Fibroblast of upper back skin (primary cell): ENCODE measurements around the gene ASB12.

ENCODE experiments used
- DNase-seq: peaks from one replicate; pipeline ENCODE4 v3.0.0-alpha.2; 2013

The ASB12 gene

GRCh38 chrX:64184396-64184795 is 46.0 kb downstream of the ASB12 start:
- DNase-seq: no peak

GRCh38 chrX:64182208-64182607 is 48.2 kb downstream of the ASB12 start:
- DNase-seq: no peak

GRCh38 chrX:64176876-64177275 is 53.5 kb downstream of the ASB12 start:
- no peak for DNase-seq
